ENCODE results near the gene GJA5.

DNA sequence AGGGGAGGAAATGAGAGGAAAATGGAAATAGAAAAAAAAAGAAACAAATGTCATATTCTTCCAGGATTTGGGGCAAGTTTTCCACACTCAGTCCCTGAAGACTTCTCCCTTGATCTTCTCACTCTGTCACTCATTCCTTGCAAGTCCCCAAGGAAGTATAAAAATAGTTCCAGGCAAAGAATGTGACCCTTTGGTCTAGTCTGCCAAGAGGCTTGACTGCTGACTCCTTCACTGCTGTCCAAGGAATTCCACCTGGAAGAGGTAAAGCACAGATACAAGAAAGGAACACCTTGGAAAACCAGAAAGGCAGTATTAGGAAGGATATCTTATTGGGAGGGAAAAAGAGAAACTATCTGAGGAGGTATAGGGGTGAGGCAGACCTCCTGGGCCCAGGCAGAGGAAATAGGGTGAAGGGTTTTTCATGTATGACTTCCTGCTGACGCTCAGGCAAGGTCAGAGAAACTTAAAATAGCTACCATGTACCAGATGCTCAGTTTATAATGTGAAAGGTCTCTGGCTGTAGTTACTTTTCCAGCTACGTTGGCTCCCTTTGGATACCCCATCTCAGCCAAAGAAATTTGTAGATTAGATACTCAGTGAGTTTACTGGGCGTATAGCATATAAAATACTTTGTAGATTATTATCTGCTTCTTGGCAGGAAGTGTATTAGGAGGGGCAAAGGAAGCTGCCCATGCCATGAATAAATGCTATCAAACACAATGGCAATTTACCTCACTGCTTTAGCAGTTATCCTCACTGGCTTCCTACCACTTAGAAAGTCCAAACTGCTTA is 2.0 kb upstream of the GJA5 start:
- TF ChIP-seq, protein P1, sequence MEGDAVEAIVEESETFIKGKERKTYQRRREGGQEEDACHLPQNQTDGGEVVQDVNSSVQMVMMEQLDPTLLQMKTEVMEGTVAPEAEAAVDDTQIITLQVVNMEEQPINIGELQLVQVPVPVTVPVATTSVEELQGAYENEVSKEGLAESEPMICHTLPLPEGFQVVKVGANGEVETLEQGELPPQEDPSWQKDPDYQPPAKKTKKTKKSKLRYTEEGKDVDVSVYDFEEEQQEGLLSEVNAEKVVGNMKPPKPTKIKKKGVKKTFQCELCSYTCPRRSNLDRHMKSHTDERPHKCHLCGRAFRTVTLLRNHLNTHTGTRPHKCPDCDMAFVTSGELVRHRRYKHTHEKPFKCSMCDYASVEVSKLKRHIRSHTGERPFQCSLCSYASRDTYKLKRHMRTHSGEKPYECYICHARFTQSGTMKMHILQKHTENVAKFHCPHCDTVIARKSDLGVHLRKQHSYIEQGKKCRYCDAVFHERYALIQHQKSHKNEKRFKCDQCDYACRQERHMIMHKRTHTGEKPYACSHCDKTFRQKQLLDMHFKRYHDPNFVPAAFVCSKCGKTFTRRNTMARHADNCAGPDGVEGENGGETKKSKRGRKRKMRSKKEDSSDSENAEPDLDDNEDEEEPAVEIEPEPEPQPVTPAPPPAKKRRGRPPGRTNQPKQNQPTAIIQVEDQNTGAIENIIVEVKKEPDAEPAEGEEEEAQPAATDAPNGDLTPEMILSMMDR (conservative IDR thresholded peaks at IDR 0.05) = no peak
- no peak for TF ChIP-seq EZH2 (IDR thresholded peaks at IDR 0.05; ENCODE audit: low read depth)

Data from PC-9 (cell line).